Skin epidermis (tissue), 12 donors: ENCODE measurements around the gene LGMN.
A peak's percentile ranks its signal among the peaks of the same experiment; 100 is the strongest.
"Not testable (repeated sequence)": the region's sequence is repeated elsewhere in the genome, so short reads cannot be mapped to it uniquely, and the experiment has no call there.

ENCODE experiments used
- H3K27ac ChIP-seq, 21 experiments: fragments of 200-600 bp; sonication (generic) in 11 of 21; one replicate each; pipeline ENCODE4 v1.5.0; 2020; ENCODE audit warnings: mild to moderate bottlenecking in 3 of 21, inconsistent platforms in 2 of 21, moderate library complexity in 2 of 21
- H3K4me3 ChIP-seq, 7 experiments: fragments of 200-600 bp; sonication (generic) in 2 of 7; one replicate each; pipeline ENCODE4 v1.5.0; 2020; ENCODE audit warnings: inconsistent platforms in 2 of 7, mild to moderate bottlenecking in 2 of 7, moderate library complexity in 1 of 7

The LGMN gene

DNA sequence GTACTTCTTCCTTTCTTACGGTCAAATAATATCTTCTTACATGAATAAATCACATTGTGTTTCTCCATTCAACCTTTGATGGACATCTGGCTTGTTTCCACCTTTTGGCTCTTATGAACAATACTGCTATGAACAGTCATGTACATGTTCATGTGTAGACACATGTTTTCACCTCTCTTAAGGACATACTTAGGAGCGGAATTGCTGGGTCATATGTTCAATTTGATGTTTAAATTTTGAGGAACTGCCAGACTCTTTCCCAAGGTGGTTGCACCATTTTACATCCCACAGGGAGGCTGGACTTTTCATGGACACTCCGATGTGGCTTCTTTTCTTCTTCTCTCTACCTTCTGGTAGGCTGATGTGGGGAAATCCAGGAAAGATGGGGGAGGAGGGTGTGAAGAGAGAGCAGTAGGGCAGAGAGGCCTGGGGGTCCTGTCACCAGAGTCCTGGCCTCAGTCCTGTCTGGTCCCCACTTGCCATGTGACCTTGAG, 16.8 kb downstream of the LGMN start:
- Histone ChIP-seq H3K4me3 (no peak overlapping the region), H3K27ac (no peak overlapping the region)

DNA sequence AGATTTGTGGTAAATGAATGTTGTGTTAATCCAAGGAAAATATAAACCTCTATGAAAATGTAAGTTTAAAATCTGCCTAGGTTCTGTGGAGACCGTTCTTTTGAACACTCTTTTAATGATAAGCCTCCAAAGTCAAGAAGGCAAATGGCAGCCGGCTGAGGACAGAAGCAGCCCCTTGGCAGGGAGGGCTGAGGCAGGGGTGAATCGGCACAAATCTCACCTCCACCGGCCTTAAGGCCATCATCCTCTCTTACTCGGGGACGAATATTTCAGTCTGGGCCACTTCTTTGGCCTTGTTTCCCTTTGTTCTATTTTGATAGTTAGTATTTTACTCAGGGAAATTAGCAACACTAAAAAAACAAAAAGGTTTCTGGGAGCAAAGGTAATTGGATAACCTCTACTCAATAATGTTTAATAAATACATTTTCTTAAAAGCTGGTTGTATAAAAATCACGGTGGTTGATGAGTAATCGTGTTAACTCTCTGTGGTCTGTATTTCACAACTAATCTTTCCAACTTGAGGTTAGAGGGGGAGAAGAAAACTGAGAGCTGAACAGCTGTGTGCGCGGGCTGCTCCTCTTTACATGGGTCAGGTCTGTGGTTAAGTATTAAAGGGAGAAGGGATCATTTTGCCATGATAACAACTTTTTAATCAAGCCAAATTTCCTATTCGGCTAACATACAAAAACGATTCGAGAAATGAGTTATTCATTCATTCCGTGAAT, 18.6 kb downstream of the LGMN start:
- peak overlapping the region in 1 of 21 experiments; percentile 33 for H3K27ac ChIP-seq
- H3K4me3 ChIP-seq = no peak overlapping the region

DNA sequence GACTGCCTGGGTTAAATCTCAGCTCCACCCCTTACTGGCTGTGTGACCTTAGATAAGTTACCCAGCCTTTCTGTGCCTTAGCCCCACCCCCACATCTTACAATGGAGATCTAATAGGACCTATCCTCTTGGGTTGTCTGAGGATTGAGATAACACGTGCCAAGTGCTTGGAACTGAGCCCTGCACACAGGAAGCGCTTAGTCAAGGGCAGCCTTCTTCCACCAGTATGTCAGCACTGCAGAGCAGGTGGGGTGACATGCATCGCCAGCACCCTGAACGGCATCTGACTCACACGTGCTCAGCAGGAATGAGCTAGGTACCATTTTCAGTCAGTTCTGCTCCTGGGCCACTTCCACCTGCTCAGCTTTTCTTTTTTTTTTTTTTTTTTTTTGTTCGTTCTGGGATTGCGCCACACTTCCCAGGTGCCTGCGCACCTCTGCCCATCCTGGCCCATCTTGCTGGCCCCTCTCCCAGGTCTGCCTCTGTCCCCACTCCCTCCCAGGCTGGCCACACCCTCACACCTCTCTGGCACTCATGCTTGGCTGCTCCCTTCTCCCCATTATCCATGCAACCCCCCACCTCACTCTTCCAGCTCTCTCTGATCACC, 19.6 kb downstream of the LGMN start:
- no peak overlapping the region for H3K27ac ChIP-seq
- H3K4me3 ChIP-seq = no peak overlapping the region

DNA sequence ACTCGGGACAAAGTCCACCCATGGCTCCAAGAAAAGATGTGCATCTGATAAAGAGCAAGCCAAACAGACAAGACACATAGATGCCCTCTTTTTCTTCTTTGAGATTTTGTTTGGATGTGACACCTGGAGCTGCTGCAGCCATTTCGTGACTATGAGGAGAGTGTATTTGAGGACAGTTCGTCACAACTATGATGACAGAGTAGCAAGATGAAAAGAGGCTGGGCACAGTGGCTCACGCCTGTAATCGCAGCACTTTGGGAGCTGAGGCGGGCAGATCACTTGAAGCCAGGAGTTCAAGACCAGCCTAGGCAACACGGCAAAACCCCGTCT, 21.5 kb downstream of the LGMN start:
- H3K27ac ChIP-seq = peak overlapping the region in 15 of 21 experiments; percentile 3 to 78 (median 65)
- no peak overlapping the region for H3K4me3 ChIP-seq

DNA sequence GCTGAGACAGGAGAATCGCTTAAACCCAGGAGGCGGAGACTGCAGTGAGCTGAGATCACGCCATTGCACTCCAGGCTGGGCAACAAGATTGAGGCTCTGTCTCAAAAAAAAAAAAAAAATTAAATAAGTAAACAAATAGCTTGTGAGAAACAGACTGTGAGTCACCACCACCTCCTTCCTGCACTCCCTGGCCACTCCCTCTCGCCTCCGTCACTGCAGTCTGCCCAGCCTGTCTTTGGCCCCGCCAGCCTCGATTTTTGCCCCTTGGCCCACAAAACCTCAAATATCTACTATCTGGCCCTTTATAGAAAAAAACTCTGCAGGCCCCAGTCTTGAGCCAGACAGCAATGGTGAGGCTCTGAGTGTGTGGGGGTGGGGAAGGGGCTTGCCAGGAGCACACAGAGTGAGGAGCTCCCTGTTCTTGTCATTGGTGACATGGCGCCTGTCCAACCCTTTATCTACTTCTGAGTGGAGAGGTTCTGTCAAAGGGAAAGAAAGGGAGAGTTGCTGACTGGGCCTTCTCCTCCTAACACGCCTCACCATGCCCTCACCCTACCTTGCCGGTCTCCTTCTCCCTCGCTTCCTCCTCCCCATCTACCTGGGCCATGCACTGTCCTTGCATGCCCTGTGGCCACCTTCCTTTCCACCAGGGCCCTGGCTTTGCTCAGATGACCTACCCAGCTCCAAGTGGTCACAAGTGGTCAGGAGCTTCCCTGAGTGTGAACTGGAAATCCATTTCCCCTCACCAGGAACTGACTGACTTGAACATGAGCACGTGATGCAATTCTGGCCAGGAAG, 22.1 kb downstream of the LGMN start:
- Histone ChIP-seq H3K4me3 (no peak overlapping the region), H3K27ac (peak overlapping the region in 18 of 21 experiments; percentile 3 to 78 (median 63))

DNA sequence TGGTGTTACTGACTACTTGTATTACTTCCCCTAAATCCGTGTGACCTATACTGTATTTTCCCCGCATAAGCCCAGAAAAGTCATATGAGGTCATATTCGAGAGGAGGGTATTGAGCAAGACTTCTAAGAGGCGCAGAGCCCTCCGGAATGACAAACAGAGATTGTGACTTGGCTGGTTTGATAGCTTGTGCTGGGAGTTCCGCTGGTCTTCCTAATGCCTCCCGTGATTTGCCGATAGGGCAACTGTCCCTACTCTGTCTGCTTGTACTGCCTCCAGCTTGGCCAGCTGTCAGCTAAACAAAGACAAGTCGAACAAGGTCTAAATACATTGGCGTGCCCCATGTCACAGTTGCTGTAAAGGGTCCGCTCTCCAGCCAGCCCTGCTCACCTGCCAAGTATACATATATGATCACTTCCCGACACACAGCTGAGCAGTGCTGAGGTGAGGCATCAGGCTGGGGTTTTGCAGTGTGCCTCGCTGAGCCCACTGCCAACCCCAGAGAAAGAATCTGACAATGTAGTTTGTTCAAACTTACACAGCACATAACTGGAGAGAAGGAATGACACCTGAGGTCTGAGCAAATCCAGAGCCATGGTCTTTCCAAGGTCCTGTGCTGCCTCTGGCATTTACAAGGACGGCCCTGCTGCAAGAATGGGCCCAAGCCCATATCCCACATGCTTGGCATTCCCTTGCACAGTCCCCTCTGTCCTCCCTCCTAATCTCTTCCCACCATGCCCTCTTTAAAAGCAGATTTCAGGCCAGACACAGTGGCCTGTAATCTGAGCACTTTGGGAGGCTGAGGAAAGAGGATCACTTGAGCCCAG, 23.7 kb downstream of the LGMN start:
- peak overlapping the region in 4 of 21 experiments; percentile 7 to 64 (median 32) for H3K27ac ChIP-seq
- H3K4me3 ChIP-seq = no peak overlapping the region

DNA sequence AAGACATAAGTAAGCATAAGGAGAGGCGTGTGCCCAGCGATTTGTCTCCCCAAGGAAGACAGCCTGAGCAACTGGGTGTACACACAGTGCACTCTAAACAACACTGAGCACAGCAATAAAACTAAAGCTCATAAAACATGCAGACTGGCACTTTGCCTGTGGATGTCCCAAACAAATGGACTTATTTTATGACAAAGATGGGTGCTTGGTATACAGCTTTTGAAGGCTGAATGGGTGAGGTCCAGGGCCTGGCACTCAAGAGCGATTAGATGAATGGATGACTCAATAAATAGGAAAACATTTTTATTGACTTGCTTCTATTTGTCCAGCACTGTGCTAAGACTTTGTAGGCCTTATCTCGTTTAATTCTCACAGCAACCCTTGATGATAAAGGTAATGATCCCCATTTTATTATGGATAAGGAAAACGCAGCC, 28.5 kb downstream of the LGMN start:
- H3K27ac ChIP-seq = peak overlapping the region in 6 of 21 experiments; percentile 8 to 42 (median 27)
- H3K4me3 ChIP-seq = no peak overlapping the region

DNA sequence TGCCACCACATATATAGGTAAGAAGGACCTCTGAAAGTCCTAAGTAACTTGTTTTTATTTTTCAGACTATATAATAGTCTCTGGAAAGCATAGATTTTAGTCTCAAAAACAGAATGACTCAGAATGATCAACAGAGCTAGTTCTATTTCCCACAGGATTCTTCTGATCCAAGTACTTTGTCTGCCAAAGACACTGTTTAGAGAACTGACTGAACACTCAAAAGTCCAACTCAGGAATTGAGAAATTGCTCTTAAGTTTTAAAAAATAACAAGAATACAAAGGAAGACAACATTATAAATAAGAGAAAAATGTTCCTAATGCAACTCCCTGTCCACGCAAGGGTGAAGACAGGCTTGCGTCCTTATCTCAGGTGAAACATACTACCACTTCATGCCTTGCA, 29.0 kb downstream of the LGMN start:
- Histone ChIP-seq H3K4me3 (no peak overlapping the region), H3K27ac (peak overlapping the region in 4 of 21 experiments; percentile 26 to 42 (median 32))

DNA sequence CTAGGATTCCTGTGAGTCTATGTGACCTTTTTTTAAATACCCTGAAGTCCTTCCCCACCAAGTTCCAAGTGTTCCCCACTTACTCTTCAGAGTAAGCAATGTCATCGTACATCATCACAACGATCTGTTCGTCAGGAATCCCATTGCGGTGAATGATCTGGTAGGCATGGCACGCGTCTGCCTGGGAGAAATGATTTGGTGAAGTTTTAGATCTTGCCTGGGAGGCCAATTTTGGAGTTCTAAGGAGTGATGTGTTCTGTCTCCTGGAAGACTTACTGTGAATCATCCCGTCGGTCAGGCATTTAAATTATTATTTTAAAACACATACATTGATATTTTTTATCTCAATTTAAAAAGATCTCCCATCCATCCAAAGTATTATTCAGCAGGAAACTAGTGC, 29.8 kb downstream of the LGMN start:
- H3K4me3 ChIP-seq = no peak overlapping the region
- no peak overlapping the region for H3K27ac ChIP-seq

DNA sequence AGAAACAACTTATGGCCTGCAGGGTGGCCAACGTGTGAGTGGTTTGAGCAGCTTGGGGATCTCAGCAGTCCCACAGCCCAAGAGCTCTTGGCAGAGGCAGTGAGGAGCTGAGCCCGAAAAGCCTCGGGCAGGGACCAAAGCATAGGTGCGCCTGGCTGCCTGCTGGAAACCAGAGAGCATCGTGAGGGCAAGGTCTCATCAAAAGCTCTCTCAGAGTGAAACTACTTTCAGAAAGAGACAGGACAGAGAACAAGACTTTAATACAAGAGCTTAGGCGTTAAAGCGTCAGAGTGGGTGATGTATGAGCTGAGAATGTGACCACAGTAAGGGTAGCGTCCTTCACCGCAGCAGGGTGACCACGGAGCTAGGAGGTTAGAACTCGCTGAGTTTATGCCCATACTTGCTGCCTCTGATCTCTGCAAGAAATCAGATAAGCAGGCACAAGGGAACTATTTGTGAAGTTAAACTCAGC, 30.8 kb downstream of the LGMN start:
- H3K27ac ChIP-seq = peak overlapping the region in 1 of 21 experiments; percentile 35
- no peak overlapping the region for H3K4me3 ChIP-seq

DNA sequence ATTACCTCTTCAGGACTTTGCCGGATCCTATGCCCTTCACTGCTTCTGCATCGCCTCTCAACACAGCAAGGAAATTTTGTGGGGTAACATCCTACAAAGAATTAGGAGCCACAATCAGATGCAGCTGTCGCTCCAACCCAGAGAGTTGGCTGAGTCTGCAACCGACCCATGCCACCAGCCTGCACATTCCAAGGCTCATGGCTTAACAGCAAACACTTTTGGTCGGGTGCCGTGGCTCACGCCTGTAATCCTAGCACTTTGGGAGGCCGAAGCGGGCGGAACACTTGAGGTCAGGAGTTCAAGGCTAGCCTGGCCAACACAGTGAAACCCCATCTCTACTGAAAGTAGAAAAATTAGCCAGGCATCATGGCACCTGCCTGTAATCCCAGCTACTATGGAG, 32.3 kb downstream of the LGMN start:
- Histone ChIP-seq H3K4me3 (no peak overlapping the region), H3K27ac (no peak overlapping the region)

DNA sequence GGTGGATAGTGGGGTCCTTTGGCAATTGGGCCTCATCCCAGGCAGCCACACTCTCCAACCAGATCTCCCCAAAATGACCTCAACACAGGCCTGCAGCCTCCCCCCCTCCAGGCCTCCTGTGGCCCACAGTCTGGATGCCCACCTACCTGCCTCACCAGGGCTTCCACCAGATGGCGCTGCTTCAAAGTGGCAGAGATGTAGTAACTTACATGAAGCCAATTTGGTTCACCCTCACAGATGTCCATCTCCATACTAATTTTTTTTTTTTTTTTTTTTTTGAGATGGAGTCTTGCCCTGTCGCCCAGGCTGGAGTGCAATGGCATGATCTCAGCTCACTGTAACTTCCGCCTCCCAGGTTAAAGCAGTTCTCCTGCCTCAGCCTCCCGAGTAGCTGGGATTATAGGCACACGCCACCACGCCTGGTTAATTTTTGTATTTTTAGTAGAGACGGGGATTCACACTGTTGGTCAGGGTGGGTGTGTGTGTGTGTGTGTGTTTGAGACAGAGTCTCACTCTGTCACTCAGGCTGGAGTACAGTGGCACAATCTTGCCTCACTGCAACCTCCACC, 33.6 kb downstream of the LGMN start:
- H3K27ac ChIP-seq = peak overlapping the region in 1 of 21 experiments; percentile 14
- not testable (repeated sequence) for H3K4me3 ChIP-seq

DNA sequence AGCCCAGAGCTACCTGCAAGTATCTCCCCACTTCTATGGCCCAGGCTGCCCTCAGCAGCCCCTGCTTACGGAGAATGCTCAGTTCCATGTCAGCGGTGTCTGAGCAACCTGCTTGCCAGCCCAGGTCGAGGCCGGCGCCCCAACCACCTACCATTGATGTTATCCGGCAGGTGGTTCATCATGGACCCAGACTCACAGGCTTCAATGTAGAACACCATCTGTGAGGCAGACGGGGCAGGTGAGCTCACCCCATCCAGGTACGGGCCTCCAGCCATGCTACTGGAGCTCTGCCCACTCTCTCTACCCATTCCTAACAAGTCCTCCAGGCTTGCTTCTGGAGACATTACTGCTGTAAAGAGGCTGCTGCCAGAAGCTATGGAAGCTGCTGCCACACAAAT, 35.8 kb downstream of the LGMN start:
- peak overlapping the region in 1 of 21 experiments; percentile 19 for H3K27ac ChIP-seq
- no peak overlapping the region for H3K4me3 ChIP-seq

DNA sequence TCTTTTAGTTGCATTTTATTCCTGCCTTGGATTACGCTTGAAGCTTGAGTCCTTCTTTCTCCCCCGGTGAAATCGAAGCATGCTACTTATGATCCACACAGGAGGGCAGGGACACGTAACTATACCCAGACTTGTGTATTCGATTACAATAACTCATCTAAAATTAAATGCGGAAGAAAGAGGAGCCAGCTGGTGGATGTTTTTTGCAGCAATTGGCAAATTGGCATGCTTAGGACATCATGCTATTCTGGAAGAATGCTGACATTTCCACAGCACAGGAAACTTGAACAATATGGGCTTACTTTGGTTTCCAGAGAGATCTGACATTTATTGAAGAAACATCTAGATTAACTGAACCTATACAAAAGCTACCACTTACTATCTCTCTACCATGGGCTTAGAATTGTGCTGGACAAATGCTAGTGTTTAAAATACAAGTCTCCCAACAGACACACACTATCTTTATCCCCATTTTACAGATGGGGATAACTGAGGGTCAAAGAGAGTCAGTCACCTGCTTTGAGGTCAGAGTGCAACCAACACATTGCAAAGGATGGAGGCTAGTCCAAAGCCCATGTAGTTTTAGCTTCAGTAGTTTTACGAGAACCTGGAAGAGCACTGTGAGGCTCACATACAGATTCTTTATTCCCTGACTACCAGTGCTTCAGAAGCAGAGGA, 36.3 kb downstream of the LGMN start:
- Histone ChIP-seq H3K27ac (peak overlapping the region in 1 of 21 experiments; percentile 19), H3K4me3 (no peak overlapping the region)

DNA sequence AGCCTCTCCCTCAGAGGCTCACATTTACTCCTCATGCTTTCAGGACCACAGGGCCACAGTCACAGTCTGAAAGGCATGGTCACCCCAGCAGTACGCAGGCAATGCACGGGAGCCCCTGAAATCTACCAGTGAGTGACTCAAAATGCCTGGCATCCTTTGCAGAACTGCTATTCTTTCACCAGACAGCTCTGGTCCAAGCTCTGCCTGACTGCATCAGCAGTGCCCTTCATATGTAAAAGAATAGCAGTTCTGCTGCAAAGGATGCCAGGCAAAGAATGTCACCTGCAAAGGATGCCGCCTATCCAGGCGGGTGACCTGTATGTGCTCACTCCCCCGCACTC, 38.5 kb downstream of the LGMN start:
- Histone ChIP-seq H3K27ac (peak overlapping the region in 1 of 21 experiments; percentile 18), H3K4me3 (no peak overlapping the region)

DNA sequence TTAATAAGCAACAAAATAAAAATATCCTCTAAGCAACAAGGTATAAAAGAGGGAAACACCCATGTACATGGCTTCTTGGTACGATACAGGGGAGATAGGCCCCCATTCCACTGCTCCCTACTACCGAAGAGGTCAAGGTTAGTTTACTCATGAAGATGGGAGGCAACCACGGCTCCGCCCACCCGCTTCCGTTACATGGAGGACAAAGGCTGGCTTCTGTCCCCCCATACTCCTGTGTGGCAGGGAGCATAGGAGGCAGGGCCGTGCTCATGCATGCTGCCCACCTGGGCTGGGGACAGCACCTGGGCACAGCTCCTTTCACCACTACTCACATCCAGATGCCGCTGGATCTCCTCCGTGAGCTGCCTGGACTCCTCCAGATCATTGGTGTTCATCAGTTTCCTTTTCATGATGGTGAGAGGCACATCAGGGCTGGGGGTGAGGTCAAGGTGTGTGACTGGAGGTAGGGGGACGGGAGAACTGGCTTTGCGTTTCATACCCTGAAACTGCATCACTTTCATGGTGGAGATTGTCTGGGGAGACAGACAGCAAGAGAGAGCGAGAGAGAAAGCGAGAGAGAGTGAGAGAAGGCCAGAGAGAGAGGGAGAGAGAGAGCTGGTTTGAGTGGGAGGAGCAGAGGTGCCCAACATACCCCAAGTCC, 39.0 kb downstream of the LGMN start:
- peak overlapping the region in 4 of 21 experiments; percentile 17 to 49 (median 21) for H3K27ac ChIP-seq

DNA sequence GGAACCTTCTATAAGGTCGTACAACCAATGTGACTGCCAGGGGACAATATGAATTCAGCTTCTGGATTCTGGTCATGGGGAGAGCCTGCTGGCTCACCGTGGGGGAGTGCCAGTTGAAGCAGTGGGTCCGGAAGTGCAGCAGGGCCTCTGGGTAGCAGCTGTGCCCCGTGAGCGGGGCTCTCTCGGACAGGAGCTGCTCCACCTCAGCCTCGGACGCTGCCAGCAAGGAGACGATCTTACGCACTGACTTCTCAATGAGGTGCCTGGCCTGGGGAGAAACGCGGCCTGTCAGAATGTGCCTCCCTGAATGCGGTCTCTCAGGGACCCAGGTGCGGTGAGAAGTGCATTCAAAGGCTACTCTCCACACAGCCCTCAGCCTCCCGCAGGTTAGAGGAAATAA, 42.0 kb downstream of the LGMN start:
- Histone ChIP-seq H3K27ac (no peak overlapping the region), H3K4me3 (no peak overlapping the region)

More for the DNA sequence above, 39.0 kb downstream of the LGMN start:
- H3K4me3 ChIP-seq = no peak overlapping the region

DNA sequence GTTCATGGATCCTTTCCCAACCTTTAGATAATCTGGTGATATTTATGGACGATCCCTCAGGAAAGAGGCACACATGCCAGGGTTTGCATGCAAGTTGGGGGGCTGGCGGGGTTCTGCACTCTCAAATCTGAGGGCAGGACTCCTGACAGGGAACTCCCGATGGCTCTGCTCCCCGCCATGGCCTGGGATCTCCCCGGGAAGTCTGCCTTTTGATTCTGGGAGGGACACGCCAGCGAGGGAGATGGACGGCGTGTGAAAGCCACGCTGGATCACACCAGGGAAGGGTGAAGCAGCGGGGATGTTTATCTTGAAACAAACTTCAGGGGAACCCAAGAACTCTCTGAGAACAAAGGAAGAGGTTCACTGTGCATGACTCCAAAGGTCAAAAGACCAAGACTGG, 43.6 kb downstream of the LGMN start:
- Histone ChIP-seq H3K27ac (no peak overlapping the region), H3K4me3 (no peak overlapping the region)
